Sigmoid colon (tissue), 7 donors: ENCODE results near the gene OR6B1. TPM values are rescaled to one million over a fixed set of nuclear protein-coding genes. Genes with fewer than 3 reads are reported as not detected.

Experiments
- DNase-seq: peaks from one replicate; pipeline ENCODE4 v3.0.0-alpha.2; 2019
- H3K27ac ChIP-seq, 4 donors: fragments of 200-600 bp; sonication (generic); one replicate each; pipeline ENCODE4 v1.5.1; 2016 to 2019; ENCODE audit warnings: mild to moderate bottlenecking in 1 of 4
- H3K27me3 ChIP-seq, 3 donors: fragments of 200-600 bp; sonication (generic); one replicate each; pipeline ENCODE4 v1.5.1; 2019; ENCODE audit warnings: mild to moderate bottlenecking in 1 of 3
- H3K36me3 ChIP-seq, 4 donors: fragments of 200-600 bp; sonication (generic); one replicate each; pipeline ENCODE4 v1.5.1; 2016 to 2019
- H3K4me1 ChIP-seq, 4 donors: fragments of 200-600 bp; sonication (generic); one replicate each; pipeline ENCODE4 v1.5.1; 2017 to 2019
- H3K4me3 ChIP-seq, 4 donors: fragments of 200-600 bp; sonication (generic); one replicate each; pipeline ENCODE4 v1.5.1; 2017 to 2019; ENCODE audit warnings: mild to moderate bottlenecking in 2 of 4, moderate library complexity in 1 of 4
- H3K9me3 ChIP-seq, 4 donors: fragments of 200-600 bp in 3 of 4; sonication (generic) in 3 of 4; one replicate each; pipeline versions ENCODE4 v1.5.1 to v1.6.1; 2013 to 2019
- CTCF ChIP-seq, 4 experiments: fragments of 450-650 bp in 3 of 4; fragments of 200-600 bp in 1 of 4; IDR thresholded peaks; one replicate each; pipeline ENCODE4 v1.5.1; 2016 to 2019; ENCODE audit warnings: antibody characterized with exemption in 4 of 4, mild to moderate bottlenecking in 3 of 4, moderate library complexity in 2 of 4
- EP300 ChIP-seq, 4 donors: sonication (generic); formaldehyde crosslinking; IDR thresholded peaks; one replicate each; pipeline ENCODE4 v1.6.1; 2017; ENCODE audit warnings: antibody characterized with exemption in 4 of 4
- POLR2A ChIP-seq, 2 donors: fragments of 450-650 bp; IDR thresholded peaks; one replicate each; pipeline ENCODE4 v1.6.1; 2016; ENCODE audit warnings: antibody characterized with exemption in 2 of 2, mild to moderate bottlenecking in 2 of 2, moderate library complexity in 2 of 2
- POLR2AphosphoS5 ChIP-seq, 4 donors: sonication (generic); formaldehyde crosslinking; IDR thresholded peaks; one replicate each; pipeline ENCODE4 v1.6.1; 2017; ENCODE audit warnings: antibody characterized with exemption in 4 of 4
- WGBS, 2 donors: extraction: QIAGEN DNeasy Blood & Tissue Kit; methylation state at CpG; one replicate each; pipeline ENCODE4 v1.1.7; 2013; 5-methylcytosine and 5-hydroxymethylcytosine counted together
- intact Hi-C: fragments of 100-400 bp; cut with DNase I; formaldehyde crosslinking; loops from one replicate; pipeline ENCODE4 v1.15.1; 2023
- polyA plus RNA-seq, 3 donors: library from polyadenylated mRNA; stranded (reverse); fragments of 200-250 nt; gene quantifications; one replicate each; pipeline ENCODE4 v1.2.3, GENCODE V29; 2013
- total RNA-seq, 4 donors: library from RNA; depleted of rRNA; stranded (reverse); fragments of >200 nt; gene quantifications; one replicate each; pipeline ENCODE4 v1.1.0, GENCODE V29; 2016
- donor health status: healthy with polysubstance abuse.
- donor health status: Bipolar disorder and iron deficiency.
- donor health status: healthy.

OR6B1 gene
- total and polyA plus RNA-seq, 7 donors = not detected

DNA sequence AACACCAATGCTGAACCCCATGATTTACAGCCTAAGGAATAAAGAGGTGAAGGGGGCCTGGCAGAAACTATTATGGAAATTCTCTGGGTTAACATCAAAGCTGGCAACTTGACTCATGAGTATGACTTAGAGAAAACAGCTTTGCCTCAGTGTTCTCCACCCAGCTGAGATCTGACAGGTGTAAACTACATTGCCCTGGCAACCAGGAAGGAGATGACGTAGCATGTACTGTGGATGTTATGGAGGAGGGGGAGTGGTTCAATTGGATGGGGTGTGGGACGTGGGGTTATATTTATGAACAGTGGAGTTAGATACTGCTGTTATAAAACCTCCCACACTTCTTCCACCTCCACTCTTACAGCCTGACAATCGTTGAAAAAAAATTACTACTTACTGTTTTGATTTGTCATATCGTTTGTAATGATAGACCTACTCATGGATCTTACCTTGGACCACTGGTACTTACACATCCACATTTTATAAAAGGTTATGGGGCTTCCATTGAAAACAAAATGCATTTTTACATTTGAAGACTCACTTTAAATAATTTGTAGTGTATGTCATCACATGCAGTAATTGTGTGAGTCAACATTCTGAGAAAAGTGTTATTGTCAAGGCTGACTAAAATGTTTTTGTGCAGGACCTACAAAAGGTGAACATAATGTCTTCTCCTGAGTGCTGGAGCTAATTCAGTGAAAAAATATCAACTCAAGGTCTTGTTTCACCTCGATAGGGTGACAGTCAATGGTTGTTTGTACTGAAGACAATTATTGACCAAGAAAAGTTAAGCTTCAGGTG, 39.1 kb upstream of the OR6B1 start:
- TF ChIP-seq CTCF (IDR thresholded peaks at IDR 0.05) (no peak), POLR2AphosphoS5 (IDR thresholded peaks at IDR 0.05) (no peak), EP300 (IDR thresholded peaks at IDR 0.05) (no peak), POLR2A (IDR thresholded peaks at IDR 0.05) (no peak)
- H3K27me3 ChIP-seq = no peaks in the 10 kb centered on the region
- no peak overlapping the region for H3K27ac ChIP-seq
- no peaks in the 10 kb centered on the region for H3K4me1 ChIP-seq
- intact Hi-C loops = no loop called here
- WGBS, 2 donors = 19 to 68% methylated on average over 5 of the region's 5 CpGs
- DNase-seq = no peak
- no peak overlapping the region for H3K4me3 ChIP-seq
- no peaks in the 10 kb centered on the region for H3K9me3 ChIP-seq
- H3K36me3 ChIP-seq = no peaks in the 10 kb centered on the region

GRCh38 chr7:143965280-143965679, 34.8 kb upstream of the OR6B1 start:
- TF ChIP-seq CTCF (IDR thresholded peaks at IDR 0.05) (no peak), EP300 (IDR thresholded peaks at IDR 0.05) (no peak), POLR2A (IDR thresholded peaks at IDR 0.05) (no peak), POLR2AphosphoS5 (IDR thresholded peaks at IDR 0.05) (no peak)
- Histone ChIP-seq H3K27me3 (no peaks in the 10 kb centered on the region), H3K4me3 (no peak overlapping the region), H3K4me1 (no peaks in the 10 kb centered on the region), H3K36me3 (no peaks in the 10 kb centered on the region), H3K27ac (no peak overlapping the region), H3K9me3 (no peaks in the 10 kb centered on the region)
- intact Hi-C loops = no loop called here
- DNase-seq = no peak
- WGBS, 2 donors = 17 to 56% methylated on average over 2 of the region's 2 CpGs

DNA sequence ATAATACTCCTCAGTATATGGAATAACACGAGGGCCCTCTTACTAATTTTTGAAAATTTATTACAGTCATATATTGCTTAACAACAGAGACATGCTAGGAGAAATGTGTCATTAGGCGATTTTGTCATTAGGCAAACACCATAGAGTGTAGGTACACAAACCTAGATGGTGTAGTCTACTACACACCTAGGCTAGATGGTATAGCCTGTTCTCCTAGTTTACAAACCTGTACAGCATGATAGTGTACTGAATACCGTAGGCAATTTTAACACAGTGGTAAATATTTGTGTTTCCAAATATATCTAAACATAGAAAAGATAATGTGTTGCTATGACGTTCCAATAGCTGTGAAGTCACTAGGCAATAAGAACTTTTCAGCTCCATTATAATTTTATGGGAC, 32.7 kb upstream of the OR6B1 start:
- WGBS, 2 donors = 35 to 68% methylated on average over 4 of the region's 4 CpGs
- Histone ChIP-seq H3K4me3 (no peak overlapping the region), H3K36me3 (no peaks in the 10 kb centered on the region), H3K4me1 (no peaks in the 10 kb centered on the region), H3K9me3 (no peaks in the 10 kb centered on the region), H3K27me3 (no peaks in the 10 kb centered on the region), H3K27ac (no peak overlapping the region)
- TF ChIP-seq POLR2AphosphoS5 (IDR thresholded peaks at IDR 0.05) (no peak), CTCF (IDR thresholded peaks at IDR 0.05) (no peak), POLR2A (IDR thresholded peaks at IDR 0.05) (no peak), EP300 (IDR thresholded peaks at IDR 0.05) (no peak)
- intact Hi-C loops = no loop called here
- no peak for DNase-seq

DNA sequence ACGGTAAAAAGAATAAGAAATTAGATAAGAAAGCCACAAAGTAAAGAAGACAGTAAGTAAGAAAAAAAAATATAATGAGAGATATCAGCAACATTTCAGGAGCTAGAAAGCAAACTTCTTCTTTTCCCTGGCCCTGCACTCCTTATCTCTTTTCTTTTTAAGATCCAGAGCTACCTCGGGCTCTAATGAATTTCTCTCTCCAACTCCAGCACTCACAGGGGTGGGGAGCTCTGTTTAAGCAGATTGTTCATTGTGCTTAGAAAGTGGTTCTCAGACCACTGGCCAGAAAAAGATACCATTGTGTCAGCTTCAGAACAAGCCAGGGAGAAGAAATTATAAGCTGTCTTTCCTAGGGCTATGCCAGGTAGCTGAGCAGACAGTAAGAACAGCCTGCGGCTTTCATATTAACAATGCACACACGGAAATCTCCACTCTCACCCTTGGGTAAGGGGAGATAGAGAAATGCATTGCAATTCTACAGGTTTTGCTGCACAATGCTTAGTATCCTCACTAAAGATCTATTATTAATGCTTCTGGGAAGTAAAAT, 26.2 kb upstream of the OR6B1 start:
- Histone ChIP-seq H3K4me3 (no peak overlapping the region), H3K27ac (no peak overlapping the region), H3K27me3 (no peaks in the 10 kb centered on the region), H3K9me3 (no peaks in the 10 kb centered on the region), H3K36me3 (no peaks in the 10 kb centered on the region), H3K4me1 (no peaks in the 10 kb centered on the region)
- DNase-seq = no peak
- WGBS, 2 donors = 25 to 57% methylated on average over 4 of the region's 4 CpGs
- intact Hi-C loops = no loop called here
- TF ChIP-seq EP300 (IDR thresholded peaks at IDR 0.05) (no peak), POLR2A (IDR thresholded peaks at IDR 0.05) (no peak), CTCF (IDR thresholded peaks at IDR 0.05) (no peak), POLR2AphosphoS5 (IDR thresholded peaks at IDR 0.05) (no peak)
